ENCODE measurements around the gene CNPY4. TPM values are rescaled to one million over a fixed set of nuclear protein-coding genes. Genes with fewer than 3 reads are reported as not detected.

Gene CNPY4
- polyA plus RNA-seq, 1 donor from 2014 or later, result 35.8 TPM

GRCh38 chr7:100126931-100127865 lies 7.8 kb downstream of the CNPY4 start, which contains the start of gene MBLAC1:
Gene MBLAC1 (plus strand): TSS chr7:100126967. CDS start chr7:100127396, 429 bp downstream.
- no peaks in the 10 kb centered on the region for H4K20me1 ChIP-seq (ENCODE audit: insufficient read depth)
- H2AFZ ChIP-seq (ENCODE audit: low read depth, low read length), result peak within 1 kb of the TSS; percentile 46
- peak within 1 kb of the TSS; percentile 97 for H3K27ac ChIP-seq (ENCODE audit: low read length)
- H3K4me2 ChIP-seq (ENCODE audit: low read length), result peak within 1 kb of the TSS; percentile 80
- H3K9me3 ChIP-seq (ENCODE audit: low read length), result no peaks in the 10 kb centered on the region
- TF ChIP-seq SMC3 (conservative IDR thresholded peaks at IDR 0.05; ENCODE audit: poor library complexity), result peak; percentile 41
- peak; percentile 79 for TF ChIP-seq POLR2AphosphoS5 (IDR thresholded peaks at IDR 0.05)
- peak; percentile 60 for TF ChIP-seq MXI1 (conservative IDR thresholded peaks at IDR 0.05; ENCODE audit: poor library complexity, severe bottlenecking)
- TF ChIP-seq EZH2 (IDR thresholded peaks at IDR 0.05; ENCODE audit: borderline replicate concordance, insufficient read depth, low read length, poor library complexity, severe bottlenecking), result no peak
- TF ChIP-seq TAF1 (IDR thresholded peaks at IDR 0.05; ENCODE audit: low read depth), result peak; percentile 92
- TF ChIP-seq, protein P1, sequence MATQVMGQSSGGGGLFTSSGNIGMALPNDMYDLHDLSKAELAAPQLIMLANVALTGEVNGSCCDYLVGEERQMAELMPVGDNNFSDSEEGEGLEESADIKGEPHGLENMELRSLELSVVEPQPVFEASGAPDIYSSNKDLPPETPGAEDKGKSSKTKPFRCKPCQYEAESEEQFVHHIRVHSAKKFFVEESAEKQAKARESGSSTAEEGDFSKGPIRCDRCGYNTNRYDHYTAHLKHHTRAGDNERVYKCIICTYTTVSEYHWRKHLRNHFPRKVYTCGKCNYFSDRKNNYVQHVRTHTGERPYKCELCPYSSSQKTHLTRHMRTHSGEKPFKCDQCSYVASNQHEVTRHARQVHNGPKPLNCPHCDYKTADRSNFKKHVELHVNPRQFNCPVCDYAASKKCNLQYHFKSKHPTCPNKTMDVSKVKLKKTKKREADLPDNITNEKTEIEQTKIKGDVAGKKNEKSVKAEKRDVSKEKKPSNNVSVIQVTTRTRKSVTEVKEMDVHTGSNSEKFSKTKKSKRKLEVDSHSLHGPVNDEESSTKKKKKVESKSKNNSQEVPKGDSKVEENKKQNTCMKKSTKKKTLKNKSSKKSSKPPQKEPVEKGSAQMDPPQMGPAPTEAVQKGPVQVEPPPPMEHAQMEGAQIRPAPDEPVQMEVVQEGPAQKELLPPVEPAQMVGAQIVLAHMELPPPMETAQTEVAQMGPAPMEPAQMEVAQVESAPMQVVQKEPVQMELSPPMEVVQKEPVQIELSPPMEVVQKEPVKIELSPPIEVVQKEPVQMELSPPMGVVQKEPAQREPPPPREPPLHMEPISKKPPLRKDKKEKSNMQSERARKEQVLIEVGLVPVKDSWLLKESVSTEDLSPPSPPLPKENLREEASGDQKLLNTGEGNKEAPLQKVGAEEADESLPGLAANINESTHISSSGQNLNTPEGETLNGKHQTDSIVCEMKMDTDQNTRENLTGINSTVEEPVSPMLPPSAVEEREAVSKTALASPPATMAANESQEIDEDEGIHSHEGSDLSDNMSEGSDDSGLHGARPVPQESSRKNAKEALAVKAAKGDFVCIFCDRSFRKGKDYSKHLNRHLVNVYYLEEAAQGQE (IDR thresholded peaks at IDR 0.05; ENCODE audit: borderline replicate concordance), result peak; percentile 81
- TF ChIP-seq EP300 (conservative IDR thresholded peaks at IDR 0.05; ENCODE audit: poor library complexity, severe bottlenecking), result peak; percentile 9
- TF ChIP-seq CTCF (IDR thresholded peaks at IDR 0.05; ENCODE audit: poor library complexity, severe bottlenecking), result no peak
- TF ChIP-seq RAD21 (conservative IDR thresholded peaks at IDR 0.05), result no peak
- no peaks in the 10 kb centered on the region for H3K79me2 ChIP-seq (replicated peaks; ENCODE audit: insufficient read depth, low read length)
- H3K4me3 ChIP-seq (ENCODE audit: low read length), result peak within 1 kb of the TSS; percentile 87
- H3K36me3 ChIP-seq (ENCODE audit: insufficient read depth, low read length), result peaks cover 7% of the 10 kb centered on the region
- no peaks in the 10 kb centered on the region for H3K27me3 ChIP-seq (ENCODE audit: insufficient read depth, low read depth, low read length)
- H3F3A ChIP-seq (ENCODE audit: insufficient read depth, low read length, poor library complexity, severe bottlenecking), result peaks cover 3% of the 10 kb centered on the region
- H3K9ac ChIP-seq (ENCODE audit: low read length), result peak within 1 kb of the TSS; percentile 92
- no peaks in the 10 kb centered on the region for H3K9me2 ChIP-seq (ENCODE audit: insufficient read depth, low read length)

GRCh38 chr7:100127866-100128636 lies 8.6 kb downstream of the CNPY4 start:
- Histone ChIP-seq H3K79me2 (replicated peaks; ENCODE audit: insufficient read depth, low read length) (no peaks in the 10 kb centered on the region), H3F3A (ENCODE audit: insufficient read depth, low read length, poor library complexity, severe bottlenecking) (peaks cover 3% of the 10 kb centered on the region), H3K4me2 (ENCODE audit: low read length) (peak overlapping the region; percentile 38), H3K36me3 (ENCODE audit: insufficient read depth, low read length) (no peaks in the 10 kb centered on the region), H3K9me3 (ENCODE audit: low read length) (no peaks in the 10 kb centered on the region), H3K4me3 (ENCODE audit: low read length) (peak overlapping the region; percentile 87), H3K9me2 (ENCODE audit: insufficient read depth, low read length) (no peaks in the 10 kb centered on the region), H3K27me3 (ENCODE audit: insufficient read depth, low read depth, low read length) (no peaks in the 10 kb centered on the region), H4K20me1 (ENCODE audit: insufficient read depth) (no peaks in the 10 kb centered on the region), H2AFZ (ENCODE audit: low read depth, low read length) (no peak overlapping the region), H3K27ac (ENCODE audit: low read length) (peak overlapping the region; percentile 97), H3K9ac (ENCODE audit: low read length) (peak overlapping the region; percentile 92)
- no peak for TF ChIP-seq RAD21 (conservative IDR thresholded peaks at IDR 0.05)
- TF ChIP-seq CTCF (IDR thresholded peaks at IDR 0.05; ENCODE audit: poor library complexity, severe bottlenecking), result no peak
- TF ChIP-seq EZH2 (IDR thresholded peaks at IDR 0.05; ENCODE audit: borderline replicate concordance, insufficient read depth, low read length, poor library complexity, severe bottlenecking), result no peak
- TF ChIP-seq POLR2AphosphoS5 (IDR thresholded peaks at IDR 0.05), result no peak
- TF ChIP-seq, protein P1 (IDR thresholded peaks at IDR 0.05; ENCODE audit: borderline replicate concordance), result no peak
- no peak for TF ChIP-seq TAF1 (IDR thresholded peaks at IDR 0.05; ENCODE audit: low read depth)
- no peak for TF ChIP-seq MXI1 (conservative IDR thresholded peaks at IDR 0.05; ENCODE audit: poor library complexity, severe bottlenecking)
- TF ChIP-seq EP300 (conservative IDR thresholded peaks at IDR 0.05; ENCODE audit: poor library complexity, severe bottlenecking), result no peak
- no peak for TF ChIP-seq SMC3 (conservative IDR thresholded peaks at IDR 0.05; ENCODE audit: poor library complexity)
